Stimulated activated CD8-positive, alpha-beta memory T cell treated with anti-CD3 and anti-CD28 coated beads, Interleukin-12 subunit alpha, Interleukin-12 subunit beta, amount 100 ng/mL, for 1 hour (primary cell): ENCODE data around the gene PLSCR4.

Source experiments
- DNase-seq: peaks from one replicate; pipeline ENCODE4 v3.0.0-alpha.2; 2020; ENCODE audit warnings: low read depth

Gene PLSCR4

GRCh38 chr3:146195030-146195429 is 55.9 kb downstream of the PLSCR4 start:
- DNase-seq: no peak

DNA sequence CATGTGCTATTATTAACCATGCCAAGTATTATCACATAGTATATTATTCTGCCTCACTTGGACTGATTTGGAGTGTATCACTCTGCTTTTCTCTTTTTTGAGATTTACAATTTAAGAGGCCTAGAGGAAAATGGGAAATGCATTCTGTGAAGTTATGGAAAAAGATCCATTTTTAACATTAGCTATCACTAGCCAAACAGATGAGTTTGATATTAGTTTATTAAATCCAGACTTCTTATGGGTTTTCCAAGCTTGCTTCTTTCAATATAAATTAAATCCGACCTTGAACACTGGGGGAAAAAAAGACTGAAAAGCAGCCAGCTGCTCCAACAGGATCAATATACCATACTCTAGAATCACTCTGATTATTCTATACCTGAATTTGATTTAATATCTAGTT is 59.9 kb downstream of the PLSCR4 start:
- DNase-seq: no peak

- no peak for DNase-seq
Observed at GRCh38 chr3:146189519-146190173, 61.3 kb downstream of the PLSCR4 start.

DNA sequence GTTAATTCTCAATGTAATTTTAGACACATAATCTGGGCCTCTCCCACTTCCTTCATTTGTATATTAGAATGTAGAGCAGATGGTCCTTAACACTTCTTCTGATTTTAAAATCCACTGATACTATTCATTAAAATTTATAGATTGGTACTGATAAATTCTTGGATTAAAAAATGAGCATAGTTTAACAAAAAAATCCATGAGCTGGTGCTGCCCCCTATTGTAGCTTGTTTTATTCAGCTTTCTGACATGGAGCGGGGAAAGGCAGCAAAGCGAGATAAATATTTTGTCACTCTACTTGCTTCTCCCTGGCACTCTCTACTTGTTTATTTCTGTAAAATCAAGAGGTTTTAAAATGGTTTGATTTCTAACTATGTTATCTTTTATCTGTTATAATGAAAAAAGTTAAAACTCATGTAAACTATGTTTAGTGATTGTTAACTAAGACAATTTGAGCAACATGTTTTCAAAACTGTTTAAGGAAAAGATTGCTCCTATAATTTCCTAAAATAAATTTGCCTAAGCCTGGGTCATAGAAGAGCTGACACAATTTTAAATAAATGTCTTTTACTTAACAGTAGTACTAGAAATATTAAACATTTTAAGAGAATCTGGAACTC is 63.5 kb downstream of the PLSCR4 start:
- DNase-seq: no peak

GRCh38 chr3:146184241-146185015 is 66.5 kb downstream of the PLSCR4 start:
- no peak for DNase-seq

GRCh38 chr3:146181216-146181615 is 69.7 kb downstream of the PLSCR4 start:
- no peak for DNase-seq

- DNase-seq: no peak
Observed at GRCh38 chr3:146180376-146180775, 70.5 kb downstream of the PLSCR4 start.

- no peak for DNase-seq
Observed at GRCh38 chr3:146178006-146178689, 72.8 kb downstream of the PLSCR4 start.

- DNase-seq: no peak
Observed at GRCh38 chr3:146177519-146177918, 73.4 kb downstream of the PLSCR4 start.

DNA sequence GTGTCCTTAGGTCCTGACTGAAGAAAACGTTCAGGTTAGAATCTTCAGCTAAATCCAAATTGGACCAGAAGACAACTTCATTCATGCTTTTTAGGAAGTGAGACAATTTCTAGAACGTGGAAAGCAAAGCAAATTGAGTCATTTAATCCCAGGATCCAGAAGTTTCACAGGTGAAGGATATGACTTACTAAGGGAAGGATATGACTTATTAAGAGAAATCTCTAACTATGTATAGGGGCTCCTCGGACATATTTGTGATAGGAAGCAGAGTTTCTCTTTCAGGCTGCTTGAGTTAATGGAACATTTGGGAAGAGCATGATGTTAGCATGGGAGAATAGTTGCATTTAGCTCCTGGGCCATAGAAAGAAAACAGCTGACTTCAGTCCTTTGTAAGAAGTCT is 73.8 kb downstream of the PLSCR4 start:
- no peak for DNase-seq

DNA sequence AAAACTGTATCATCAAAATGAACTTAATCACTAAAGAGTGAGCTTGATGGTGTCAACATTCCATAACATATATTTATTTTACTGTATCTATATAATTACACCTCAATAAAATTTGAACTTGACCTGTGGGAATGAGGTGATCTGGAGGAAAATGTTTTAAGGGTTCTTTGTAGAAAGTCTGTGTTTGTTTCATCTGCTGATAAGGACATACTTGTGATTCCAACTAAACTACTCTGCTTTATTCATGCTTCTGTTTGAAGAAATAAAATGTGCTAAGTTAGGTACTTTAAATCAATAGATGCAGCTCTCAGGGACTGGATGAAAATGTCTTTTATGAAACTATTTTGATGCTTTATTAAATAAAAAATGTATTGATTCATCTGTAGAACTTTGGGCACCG is 78.3 kb downstream of the PLSCR4 start:
- DNase-seq: no peak

- DNase-seq: no peak
Observed at GRCh38 chr3:146170591-146170990, 80.3 kb downstream of the PLSCR4 start.

DNA sequence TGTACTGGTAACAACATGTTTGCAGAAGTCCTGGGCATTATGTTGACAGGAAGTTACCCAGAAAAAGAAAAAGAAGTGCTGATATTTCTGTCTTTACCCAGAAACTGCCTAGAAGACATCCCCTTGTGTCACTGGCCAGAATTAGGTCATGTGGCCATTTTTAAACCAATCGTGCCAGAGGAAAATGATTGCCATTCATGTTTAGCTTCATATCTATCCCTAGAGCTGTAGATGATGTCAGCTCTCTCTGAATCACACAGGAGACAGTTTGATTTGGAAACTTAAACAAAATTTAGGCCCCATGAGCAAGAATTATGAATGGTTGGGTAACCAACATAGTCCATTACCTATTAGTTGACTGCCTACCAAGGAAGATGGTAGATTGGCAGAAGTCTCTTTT is 81.0 kb downstream of the PLSCR4 start:
- DNase-seq: no peak

DNA sequence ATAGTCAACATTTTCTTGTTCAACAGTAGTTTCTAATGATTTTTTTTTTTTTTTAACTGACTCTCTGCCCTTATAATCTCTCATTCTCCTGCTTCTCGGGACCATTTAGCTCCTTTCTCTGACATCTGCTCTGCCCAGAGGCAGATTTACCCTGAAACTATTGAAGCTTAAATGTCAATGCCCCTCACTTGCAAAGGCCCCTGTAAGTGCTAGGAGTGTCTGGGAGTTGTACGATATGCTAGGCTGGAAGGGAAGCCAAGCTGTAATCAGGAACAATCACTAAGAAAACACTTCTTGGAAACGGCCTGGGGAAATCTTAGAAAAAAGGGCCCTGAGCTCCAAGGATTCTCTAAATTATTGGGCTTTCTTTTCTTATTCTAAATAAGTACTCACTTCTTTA is 84.1 kb downstream of the PLSCR4 start:
- no peak for DNase-seq

DNA sequence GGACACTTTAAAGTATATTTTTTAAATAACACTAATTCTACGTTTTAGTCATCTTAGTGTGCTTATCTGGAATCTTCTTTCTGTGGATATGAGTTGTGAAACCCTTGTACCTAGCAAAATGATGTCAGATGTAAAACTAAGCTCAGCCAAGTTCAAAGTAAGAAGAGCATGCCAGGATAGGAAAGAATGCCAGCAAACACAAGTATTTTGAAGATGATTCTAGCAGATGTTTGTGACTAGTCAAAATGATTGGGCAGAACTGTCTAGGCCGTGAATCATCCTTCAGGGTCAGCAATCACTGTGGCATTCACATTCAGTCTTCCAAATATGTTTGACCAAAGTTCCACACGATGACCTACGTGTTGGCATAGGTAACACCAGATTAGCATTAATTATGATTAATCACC is 84.5 kb downstream of the PLSCR4 start:
- no peak for DNase-seq

DNA sequence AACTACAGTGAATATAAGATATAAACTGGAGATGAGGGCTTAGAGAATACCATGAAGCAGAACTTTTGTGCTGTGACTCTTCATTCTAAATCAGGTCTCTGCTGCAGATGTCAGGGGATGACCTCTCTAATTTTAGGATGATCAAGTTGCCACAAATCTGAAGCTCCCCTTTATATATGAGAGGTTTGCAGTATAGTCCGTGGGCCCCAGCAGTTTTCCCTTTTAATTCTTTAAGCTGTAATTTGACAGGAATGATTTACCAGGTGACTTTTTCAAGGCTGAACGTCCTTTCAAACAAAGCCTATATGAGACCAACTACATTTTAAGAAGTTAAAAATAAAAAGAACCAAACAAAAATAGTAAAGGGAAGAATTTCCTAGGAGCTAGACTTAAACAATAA is 85.0 kb downstream of the PLSCR4 start:
- no peak for DNase-seq

GRCh38 chr3:146164971-146165769 is 85.7 kb downstream of the PLSCR4 start:
- DNase-seq: no peak

DNA sequence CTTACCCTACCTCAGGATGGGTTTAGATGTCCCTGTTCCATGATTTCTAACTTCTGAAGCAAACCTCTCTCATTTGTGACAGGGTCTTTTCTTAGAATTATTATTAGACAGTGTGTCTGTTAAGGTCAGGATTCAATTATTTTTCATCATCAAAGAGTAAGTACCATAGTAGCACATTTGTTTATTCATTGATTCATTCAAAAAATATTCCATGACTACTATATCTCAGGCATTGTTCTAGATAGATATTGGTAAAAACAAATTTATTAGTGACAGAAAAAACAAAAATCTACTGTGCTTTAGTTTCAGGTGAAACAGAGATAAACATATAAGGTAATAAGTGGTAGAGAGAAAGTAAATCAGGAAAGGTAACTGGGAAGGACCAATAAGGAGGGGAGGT is 86.4 kb downstream of the PLSCR4 start:
- DNase-seq: no peak

DNA sequence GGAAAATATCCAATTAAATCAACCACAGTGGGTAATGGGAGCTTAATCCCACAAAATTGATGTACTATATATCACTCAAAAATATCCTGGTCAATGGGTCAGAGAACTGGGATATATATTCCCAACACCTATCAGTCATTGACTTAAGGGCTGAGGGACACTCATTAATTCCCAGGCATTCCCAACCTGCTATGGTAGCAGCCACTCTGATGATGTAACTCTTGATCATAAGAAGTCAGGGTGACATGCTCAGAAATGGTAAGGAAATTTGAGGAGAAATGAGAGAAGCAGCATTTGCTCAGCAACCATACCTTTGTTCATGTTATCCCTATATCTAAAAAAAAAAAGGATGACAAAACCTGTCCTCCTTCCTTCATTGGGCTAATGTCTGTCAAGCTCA is 86.8 kb downstream of the PLSCR4 start:
- DNase-seq: no peak

GRCh38 chr3:146163584-146163983 is 87.3 kb downstream of the PLSCR4 start:
- DNase-seq: no peak

DNA sequence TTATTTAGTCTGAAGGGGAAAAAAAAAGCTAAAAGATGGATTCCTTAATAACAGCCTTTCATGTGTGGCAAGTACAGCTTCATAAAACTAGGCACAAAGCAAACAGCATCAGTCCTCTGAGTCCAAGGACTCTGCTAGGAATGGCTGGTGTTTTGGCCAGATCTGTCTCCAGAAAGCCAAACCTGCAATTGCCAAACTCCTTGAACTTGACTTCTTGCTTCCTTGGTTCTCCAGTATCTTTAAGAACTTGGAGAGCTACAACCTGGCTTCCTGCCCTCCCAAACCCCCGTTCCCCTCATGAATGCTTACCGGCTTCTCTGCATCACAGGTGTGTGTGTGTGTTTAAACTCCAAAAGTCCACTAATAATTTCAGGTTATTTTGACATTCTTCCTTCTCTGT is 88.3 kb downstream of the PLSCR4 start:
- DNase-seq: no peak

- no peak for DNase-seq
Observed at GRCh38 chr3:146161663-146162002, 89.3 kb downstream of the PLSCR4 start.
